ENCODE data around the gene WDFY3. TPM values are rescaled to one million over a fixed set of nuclear protein-coding genes. Genes with fewer than 3 reads are reported as not detected.
"Not testable (repeated sequence)": the region's sequence is repeated elsewhere in the genome, so short reads cannot be mapped to it uniquely, and the experiment has no call there.

WDFY3 gene
- total RNA-seq, 2 experiments from 2014 or later = 0.62 to 0.89 TPM

- Mint-ChIP-seq H3K36me3 (ENCODE audit: low read depth) (no peaks in the 10 kb centered on the region), H3K9me3 (no peaks in the 10 kb centered on the region), H3K4me1 (no peaks in the 10 kb centered on the region), H3K27me3 (no peaks in the 10 kb centered on the region), H3K27ac (no peak overlapping the region), H3K4me3 (no peak overlapping the region)
- ChIA-PET CTCF (no interaction called here), POLR2A (no interaction called here)
- no peak for DNase-seq
Measured at GRCh38 chr4:84666439-84666838, 300.1 kb downstream of the WDFY3 start.

GRCh38 chr4:84664767-84665166, 301.7 kb downstream of the WDFY3 start:
- DNase-seq; H3K36me3 Mint-ChIP-seq (ENCODE audit: low read depth); H3K4me1 Mint-ChIP-seq; POLR2A ChIA-PET; H3K27me3 Mint-ChIP-seq; H3K4me3 Mint-ChIP-seq; H3K9me3 Mint-ChIP-seq; H3K27ac Mint-ChIP-seq: not testable (repeated sequence)
- CTCF ChIA-PET = interaction anchor here (1.1 kb wide), 1 partner anchor 11 kb away, joined by 3 read pairs; no protein-coding TSS in a partner anchor

GRCh38 chr4:84661191-84661939, 305.1 kb downstream of the WDFY3 start:
- POLR2A ChIA-PET = no interaction called here
- Mint-ChIP-seq H3K27ac (no peak overlapping the region), H3K4me1 (no peaks in the 10 kb centered on the region), H3K4me3 (no peak overlapping the region), H3K9me3 (peaks cover 9% of the 10 kb centered on the region), H3K27me3 (no peaks in the 10 kb centered on the region), H3K36me3 (ENCODE audit: low read depth) (no peaks in the 10 kb centered on the region)
- CTCF ChIA-PET = no interaction called here
- DNase-seq = no peak

- no peaks in the 10 kb centered on the region for H3K36me3 Mint-ChIP-seq (ENCODE audit: low read depth)
- H3K4me1 Mint-ChIP-seq = no peaks in the 10 kb centered on the region
- CTCF ChIA-PET = no interaction called here
- H3K9me3 Mint-ChIP-seq = peaks cover 10% of the 10 kb centered on the region
- no peak overlapping the region for H3K27ac Mint-ChIP-seq
- no peaks in the 10 kb centered on the region for H3K27me3 Mint-ChIP-seq
- no peak for DNase-seq
- POLR2A ChIA-PET = no interaction called here
- H3K4me3 Mint-ChIP-seq = no peak overlapping the region
Measured at GRCh38 chr4:84660606-84661005, 305.9 kb downstream of the WDFY3 start.

GRCh38 chr4:84652478-84652877, 314.0 kb downstream of the WDFY3 start:
- Mint-ChIP-seq H3K9me3 (peaks cover 4% of the 10 kb centered on the region), H3K4me1 (no peaks in the 10 kb centered on the region), H3K36me3 (ENCODE audit: low read depth) (no peaks in the 10 kb centered on the region), H3K4me3 (no peak overlapping the region), H3K27ac (no peak overlapping the region), H3K27me3 (no peaks in the 10 kb centered on the region)
- DNase-seq = no peak
- ChIA-PET CTCF (no interaction called here), POLR2A (no interaction called here)

- Mint-ChIP-seq H3K36me3 (ENCODE audit: low read depth) (no peaks in the 10 kb centered on the region), H3K9me3 (peaks cover 2% of the 10 kb centered on the region), H3K27me3 (no peaks in the 10 kb centered on the region), H3K27ac (no peak overlapping the region), H3K4me1 (no peaks in the 10 kb centered on the region), H3K4me3 (no peak overlapping the region)
- ChIA-PET POLR2A (no interaction called here), CTCF (no interaction called here)
- no peak for DNase-seq
Measured at GRCh38 chr4:84651499-84651898, 315.0 kb downstream of the WDFY3 start.

- H3K4me1 Mint-ChIP-seq = no peaks in the 10 kb centered on the region
Measured at GRCh38 chr4:84648863-84649647, 317.4 kb downstream of the WDFY3 start.

GRCh38 chr4:84648178-84648577, 318.3 kb downstream of the WDFY3 start:
- Mint-ChIP-seq H3K27ac (no peak overlapping the region), H3K4me1 (no peaks in the 10 kb centered on the region), H3K9me3 (no peaks in the 10 kb centered on the region), H3K36me3 (ENCODE audit: low read depth) (no peaks in the 10 kb centered on the region), H3K4me3 (no peak overlapping the region), H3K27me3 (no peaks in the 10 kb centered on the region)
- ChIA-PET POLR2A (no interaction called here), CTCF (no interaction called here)
- no peak for DNase-seq

More at GRCh38 chr4:84648863-84649647, 317.4 kb downstream of the WDFY3 start:
- Mint-ChIP-seq H3K4me3 (no peak overlapping the region), H3K36me3 (ENCODE audit: low read depth) (no peaks in the 10 kb centered on the region), H3K27me3 (no peaks in the 10 kb centered on the region), H3K27ac (no peak overlapping the region), H3K9me3 (no peaks in the 10 kb centered on the region)
- ChIA-PET CTCF (no interaction called here), POLR2A (no interaction called here)
- no peak for DNase-seq

- Mint-ChIP-seq H3K4me3 (no peak overlapping the region), H3K36me3 (ENCODE audit: low read depth) (no peaks in the 10 kb centered on the region), H3K27me3 (no peaks in the 10 kb centered on the region), H3K4me1 (no peaks in the 10 kb centered on the region), H3K27ac (no peak overlapping the region), H3K9me3 (no peaks in the 10 kb centered on the region)
- no peak for DNase-seq
- ChIA-PET CTCF (no interaction called here), POLR2A (no interaction called here)
Measured at GRCh38 chr4:84647312-84647884, 319.1 kb downstream of the WDFY3 start.

GRCh38 chr4:84644087-84644486, 322.4 kb downstream of the WDFY3 start:
- no peak for DNase-seq
- Mint-ChIP-seq H3K9me3 (no peaks in the 10 kb centered on the region), H3K4me1 (no peaks in the 10 kb centered on the region), H3K36me3 (ENCODE audit: low read depth) (no peaks in the 10 kb centered on the region), H3K4me3 (no peak overlapping the region), H3K27ac (no peak overlapping the region), H3K27me3 (no peaks in the 10 kb centered on the region)
- ChIA-PET POLR2A (no interaction called here), CTCF (no interaction called here)

GRCh38 chr4:84639145-84639544, 327.3 kb downstream of the WDFY3 start:
- no peak for DNase-seq
- no peaks in the 10 kb centered on the region for H3K4me1 Mint-ChIP-seq
- H3K27me3 Mint-ChIP-seq = no peaks in the 10 kb centered on the region
- H3K27ac Mint-ChIP-seq = no peak overlapping the region
- CTCF ChIA-PET = no interaction called here
- POLR2A ChIA-PET = no interaction called here
- no peak overlapping the region for H3K4me3 Mint-ChIP-seq
- H3K36me3 Mint-ChIP-seq (ENCODE audit: low read depth) = no peaks in the 10 kb centered on the region
- no peaks in the 10 kb centered on the region for H3K9me3 Mint-ChIP-seq

GRCh38 chr4:84638092-84638491, 328.4 kb downstream of the WDFY3 start:
- Mint-ChIP-seq H3K27ac (no peak overlapping the region), H3K27me3 (no peaks in the 10 kb centered on the region), H3K36me3 (ENCODE audit: low read depth) (no peaks in the 10 kb centered on the region), H3K9me3 (no peaks in the 10 kb centered on the region), H3K4me1 (no peaks in the 10 kb centered on the region), H3K4me3 (no peak overlapping the region)
- ChIA-PET CTCF (no interaction called here), POLR2A (no interaction called here)
- DNase-seq = no peak

GRCh38 chr4:84634961-84635360, 331.5 kb downstream of the WDFY3 start:
- Mint-ChIP-seq H3K36me3 (ENCODE audit: low read depth) (no peaks in the 10 kb centered on the region), H3K9me3 (no peaks in the 10 kb centered on the region), H3K4me1 (no peaks in the 10 kb centered on the region), H3K27me3 (no peaks in the 10 kb centered on the region), H3K4me3 (no peak overlapping the region), H3K27ac (no peak overlapping the region)
- ChIA-PET POLR2A (no interaction called here), CTCF (no interaction called here)
- DNase-seq = no peak
